GM18511 (cell line): ENCODE data around the gene FMNL2.
"Not testable (repeated sequence)": the region's sequence is repeated elsewhere in the genome, so short reads cannot be mapped to it uniquely, and the experiment has no call there.

Experiments used
- ATAC-seq: cut with Tn5 transposase; IDR thresholded peaks from one replicate; pipeline ENCODE4 v1.9.1; 2021; ENCODE audit warnings: mild to moderate bottlenecking, moderate library complexity; ENCODE audit not compliant: unreplicated experiment

FMNL2 gene

GRCh38 chr2:152513681-152514080 lies 178.7 kb downstream of the FMNL2 start:
- ATAC-seq, result no peak

- ATAC-seq, result no peak
Observed at GRCh38 chr2:152518034-152518433, 183.1 kb downstream of the FMNL2 start.

DNA sequence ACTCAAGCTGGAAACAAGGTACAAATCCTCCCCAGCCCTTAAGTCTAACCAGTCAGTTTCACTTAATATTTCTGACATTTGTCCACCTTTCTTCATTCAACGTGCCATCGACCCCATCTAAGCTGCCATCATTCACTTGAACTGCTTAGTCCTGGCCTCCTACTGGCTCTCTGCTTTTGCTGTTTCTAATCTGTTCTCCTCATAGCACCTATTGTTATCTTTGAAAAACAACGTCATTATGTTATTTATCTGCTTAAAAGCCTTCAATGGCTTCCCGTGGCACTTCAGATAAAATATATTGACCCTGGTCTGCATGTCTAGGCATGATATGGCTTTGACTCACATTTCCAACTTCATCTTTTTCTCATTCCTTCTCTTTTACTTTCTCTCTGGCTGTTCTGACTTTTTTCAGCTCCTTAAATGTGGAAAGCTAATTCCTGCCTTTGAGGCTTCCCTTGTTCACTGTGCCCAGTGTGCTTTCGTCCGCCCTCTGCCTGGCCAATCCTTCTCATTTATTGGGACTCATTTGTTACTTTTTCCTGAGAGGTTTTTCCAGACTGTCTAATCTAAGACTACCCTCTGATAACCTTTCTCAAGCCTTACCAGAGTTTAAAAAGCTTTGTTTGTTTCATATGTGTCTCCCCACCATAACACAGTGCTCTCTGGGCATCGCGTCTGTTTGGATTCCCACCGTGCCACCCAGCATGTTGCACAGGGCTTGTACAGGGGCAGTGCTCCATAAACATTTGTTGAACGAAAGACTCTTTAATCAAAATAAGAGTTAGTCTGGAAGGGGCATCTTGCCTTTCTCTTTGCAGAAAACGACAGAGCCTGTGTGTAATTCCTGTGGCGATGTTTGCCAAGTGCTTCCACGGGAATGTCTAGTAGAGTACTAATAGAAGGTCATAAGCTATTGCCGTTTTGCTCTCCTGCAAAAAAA lies 183.9 kb downstream of the FMNL2 start:
- ATAC-seq, result no peak

DNA sequence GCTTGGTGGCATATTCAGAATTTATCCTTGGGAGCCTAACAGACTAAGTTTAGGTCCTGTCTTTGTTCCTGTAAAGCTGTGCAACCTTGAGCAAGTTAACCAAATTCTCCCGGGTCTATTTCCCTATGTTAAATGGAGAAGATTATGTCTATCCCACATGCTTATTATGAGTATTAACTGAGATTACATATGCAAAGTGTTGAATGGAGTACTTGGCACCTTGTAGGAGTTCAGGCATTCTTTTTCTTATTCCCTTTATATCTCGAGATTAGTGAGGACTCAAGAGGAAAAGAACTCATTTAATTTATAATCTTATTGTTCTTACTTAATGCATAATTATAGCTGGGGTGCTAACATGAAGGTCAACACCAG lies 184.6 kb downstream of the FMNL2 start:
- ATAC-seq, result no peak

GRCh38 chr2:152520759-152521158 lies 185.8 kb downstream of the FMNL2 start:
- no peak for ATAC-seq

GRCh38 chr2:152522446-152522845 lies 187.5 kb downstream of the FMNL2 start:
- ATAC-seq, result not testable (repeated sequence)

GRCh38 chr2:152523091-152523490 lies 188.1 kb downstream of the FMNL2 start:
- no peak for ATAC-seq

GRCh38 chr2:152525277-152525838 lies 190.4 kb downstream of the FMNL2 start:
- ATAC-seq, result no peak

DNA sequence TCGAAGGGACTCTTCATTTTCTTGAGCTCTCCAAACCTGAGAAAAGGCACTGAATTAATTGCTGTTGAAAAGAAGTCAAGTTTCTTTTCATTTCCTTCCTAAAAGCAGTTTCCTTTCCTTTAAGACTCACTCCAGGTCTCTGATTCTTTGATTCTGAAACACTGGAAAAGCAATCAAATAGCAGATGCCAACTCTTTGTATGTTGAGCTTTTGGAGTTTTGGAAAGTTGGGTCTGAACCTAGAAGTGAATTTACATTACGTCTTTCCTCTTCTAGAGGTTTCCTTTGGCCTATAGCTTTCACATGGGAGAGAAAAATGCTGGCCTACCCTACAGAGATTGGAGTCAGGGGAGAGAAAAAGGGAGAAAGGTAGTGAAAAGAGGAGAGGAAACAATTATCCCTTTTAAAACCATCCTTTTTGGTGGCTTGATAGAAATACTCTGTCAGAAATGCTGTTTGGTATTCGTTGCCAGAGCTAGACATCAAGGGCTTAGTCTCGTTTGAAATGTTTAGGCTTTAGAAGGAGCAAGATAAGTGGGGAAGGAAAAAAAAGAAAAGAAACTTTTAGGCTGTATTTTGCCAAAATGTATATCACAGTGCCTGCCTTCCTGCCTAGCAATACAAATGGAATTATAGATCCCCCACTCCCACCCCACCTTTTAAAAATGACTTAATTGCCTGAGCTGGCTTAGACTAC lies 194.6 kb downstream of the FMNL2 start:
- no peak for ATAC-seq

GRCh38 chr2:152532241-152532640 lies 197.3 kb downstream of the FMNL2 start:
- no peak for ATAC-seq

- no peak for ATAC-seq
Observed at GRCh38 chr2:152534460-152535135, 199.6 kb downstream of the FMNL2 start.

- no peak for ATAC-seq
Observed at GRCh38 chr2:152537081-152537651, 202.2 kb downstream of the FMNL2 start.

DNA sequence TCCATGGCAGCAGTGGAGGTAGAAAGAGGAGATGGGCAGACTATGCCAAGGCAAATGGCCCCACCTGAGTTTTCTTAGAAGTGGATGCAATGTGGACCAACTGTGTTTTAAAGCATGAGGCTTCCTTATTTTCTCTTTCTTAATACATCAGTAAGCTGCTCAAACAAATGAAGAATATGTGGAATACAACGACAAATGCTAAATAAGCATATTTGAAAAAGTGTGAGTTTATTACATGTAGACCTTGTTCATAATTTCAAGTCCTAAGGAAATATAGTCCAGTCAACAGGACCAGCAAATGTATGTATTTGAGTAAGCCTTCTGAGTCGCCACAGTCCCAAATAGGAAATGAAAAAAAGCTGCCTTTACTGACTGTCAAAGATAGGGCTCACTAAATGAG lies 204.4 kb downstream of the FMNL2 start:
- no peak for ATAC-seq

GRCh38 chr2:152541712-152542111 lies 206.7 kb downstream of the FMNL2 start:
- ATAC-seq, result no peak

GRCh38 chr2:152542337-152542994 lies 207.5 kb downstream of the FMNL2 start:
- no peak for ATAC-seq

GRCh38 chr2:152542995-152543481 lies 208.1 kb downstream of the FMNL2 start:
- no peak for ATAC-seq

DNA sequence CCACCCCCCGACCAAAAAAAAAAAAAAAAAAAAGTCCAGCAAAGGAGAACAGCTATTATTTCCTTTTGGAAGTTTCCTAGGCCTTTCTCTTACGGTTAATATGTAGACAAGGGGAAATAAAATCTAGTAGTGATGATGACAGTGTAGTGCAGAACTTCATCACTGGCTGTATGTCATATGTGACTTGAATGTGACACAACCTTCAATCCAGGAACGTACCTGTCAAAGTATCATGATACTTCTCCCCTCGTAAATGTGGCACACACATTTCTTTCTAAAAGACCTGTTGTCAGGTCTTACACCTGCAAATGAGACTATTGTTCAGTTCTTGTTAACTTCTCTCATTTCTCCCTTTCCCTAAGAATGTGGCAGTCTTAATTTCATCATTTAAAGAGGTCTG lies 208.7 kb downstream of the FMNL2 start:
- no peak for ATAC-seq

DNA sequence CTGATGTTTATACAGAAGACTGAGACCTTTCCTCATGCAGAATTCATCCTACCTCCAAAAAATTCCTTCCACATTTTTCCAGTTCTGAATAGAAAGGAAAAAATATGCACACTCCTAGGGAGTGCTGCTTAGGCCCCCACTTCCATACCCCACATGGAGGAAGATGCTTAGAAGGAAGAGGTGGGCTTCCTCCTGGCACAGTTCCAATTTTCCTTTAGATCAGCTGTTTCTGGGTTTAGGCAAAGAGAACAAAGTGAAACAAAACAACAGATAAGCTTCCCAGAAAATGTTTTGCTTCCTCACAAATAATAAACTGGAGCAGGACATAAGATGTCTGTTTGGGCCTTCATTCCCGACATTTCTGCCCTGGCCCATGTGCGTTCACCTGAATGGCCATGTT lies 209.7 kb downstream of the FMNL2 start:
- ATAC-seq, result no peak

DNA sequence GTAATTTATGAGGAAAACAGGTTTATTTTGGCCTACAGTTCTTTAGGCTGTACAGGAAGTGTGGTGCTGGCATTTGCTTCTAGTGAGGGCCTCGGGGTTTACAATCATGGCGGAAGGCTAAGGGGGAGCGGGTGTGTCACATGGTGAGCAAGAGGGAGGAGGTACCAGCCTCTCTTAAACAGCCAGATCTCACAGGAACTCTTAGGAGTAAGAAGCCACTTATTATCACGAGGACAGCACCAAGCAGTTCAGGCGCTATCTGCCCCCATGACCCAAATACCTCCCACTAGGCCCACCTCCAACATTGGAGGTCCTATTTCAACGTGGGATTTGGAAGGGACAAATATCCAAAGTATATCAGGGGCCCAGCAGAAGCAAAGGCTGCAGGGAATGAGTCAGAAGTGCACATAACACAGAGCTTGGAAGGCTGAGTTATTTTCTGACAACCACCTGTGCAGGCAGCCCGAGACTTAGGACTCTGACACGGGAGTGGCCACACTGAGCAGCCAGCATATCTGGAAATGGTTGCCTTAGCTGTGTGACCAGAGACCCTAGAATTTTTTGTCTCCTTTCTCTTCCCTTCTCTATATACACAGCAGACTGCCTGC lies 211.4 kb downstream of the FMNL2 start:
- no peak for ATAC-seq
